ENCODE measurements around the gene SH2D1B.

The SH2D1B gene

GRCh38 chr1:162366671-162367070 lies 45.3 kb downstream of the SH2D1B start:
- DNase-seq (ENCODE audit: insufficient read length, low spot score) (no peak), FAIRE-seq (no peak)
- TF ChIP-seq POLR2A (IDR thresholded peaks at IDR 0.05; ENCODE audit: low read depth, low read length) (no peak), POLR2AphosphoS5 (IDR thresholded peaks at IDR 0.05; ENCODE audit: low read depth, low read length) (no peak)

DNA sequence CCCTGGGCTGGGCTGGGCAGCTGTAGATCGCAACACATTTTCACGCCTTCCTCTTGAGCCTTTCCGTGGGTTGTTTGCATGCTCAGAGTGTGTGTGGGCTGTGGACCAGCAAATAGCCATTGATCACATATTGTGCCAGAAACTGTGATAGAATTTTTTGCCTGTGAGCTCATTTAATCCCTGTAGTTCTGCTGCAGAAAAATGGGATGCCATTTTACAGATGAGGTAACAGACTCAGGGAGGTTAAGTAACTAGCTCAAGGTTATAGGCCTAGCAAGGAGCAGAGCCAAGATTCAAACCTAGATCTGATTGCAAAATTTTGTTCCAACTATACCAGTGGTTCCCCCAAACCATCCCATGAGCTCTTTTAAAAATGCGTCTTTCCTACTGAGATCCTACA lies 45.8 kb downstream of the SH2D1B start:
- DNase-seq (ENCODE audit: insufficient read length, low spot score), result no peak
- no peak for FAIRE-seq
- TF ChIP-seq POU2F2 (IDR thresholded peaks at IDR 0.05; ENCODE audit: low read depth, low read length) (no peak), PAX5 (IDR thresholded peaks at IDR 0.05; ENCODE audit: insufficient read depth, low read length, severe bottlenecking) (no peak), TAF1 (IDR thresholded peaks at IDR 0.05; ENCODE audit: low read depth, low read length) (no peak), SPI1 (IDR thresholded peaks at IDR 0.05; ENCODE audit: low read depth, low read length) (no peak), POLR2AphosphoS5 (IDR thresholded peaks at IDR 0.05; ENCODE audit: low read depth, low read length) (no peak), POLR2A (IDR thresholded peaks at IDR 0.05; ENCODE audit: low read depth, low read length) (no peak)

GRCh38 chr1:162365284-162366020 lies 46.5 kb downstream of the SH2D1B start:
- FAIRE-seq, result no peak
- TF ChIP-seq PAX5 (IDR thresholded peaks at IDR 0.05; ENCODE audit: insufficient read depth, low read length, severe bottlenecking) (no peak), SPI1 (IDR thresholded peaks at IDR 0.05; ENCODE audit: low read depth, low read length) (no peak), TAF1 (IDR thresholded peaks at IDR 0.05; ENCODE audit: low read depth, low read length) (no peak), POLR2AphosphoS5 (IDR thresholded peaks at IDR 0.05; ENCODE audit: low read depth, low read length) (no peak)
- DNase-seq (ENCODE audit: insufficient read length, low spot score), result no peak

DNA sequence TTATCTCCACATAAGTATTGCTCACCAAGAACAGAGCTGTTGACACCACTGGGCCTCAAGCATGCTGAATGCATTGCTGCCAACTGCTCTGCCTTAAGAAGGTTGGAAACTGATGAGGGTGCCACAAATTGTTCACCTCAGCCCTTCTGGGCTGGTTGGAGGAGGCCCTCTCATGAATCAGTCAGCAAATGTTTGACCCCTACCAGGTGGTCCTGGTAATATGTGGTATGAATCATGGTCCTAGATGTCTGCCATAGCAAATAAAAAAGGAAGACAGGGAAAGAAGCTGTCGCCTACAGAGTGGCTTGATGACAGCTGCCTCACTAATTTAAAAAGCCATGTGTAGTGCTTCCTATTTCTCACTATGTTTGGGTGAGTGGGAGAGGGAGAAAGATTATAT lies 47.4 kb downstream of the SH2D1B start:
- no peak for FAIRE-seq

GRCh38 chr1:162363823-162364222 lies 48.1 kb downstream of the SH2D1B start:
- FAIRE-seq (no peak), DNase-seq (ENCODE audit: insufficient read length, low spot score) (no peak)
- TF ChIP-seq POLR2A (IDR thresholded peaks at IDR 0.05; ENCODE audit: low read depth, low read length) (no peak), POU2F2 (IDR thresholded peaks at IDR 0.05; ENCODE audit: low read depth, low read length) (no peak), POLR2AphosphoS5 (IDR thresholded peaks at IDR 0.05; ENCODE audit: low read depth, low read length) (no peak)

More for the DNA sequence above, 47.4 kb downstream of the SH2D1B start:
- TF ChIP-seq POU2F2 (IDR thresholded peaks at IDR 0.05; ENCODE audit: low read depth, low read length) (no peak), POLR2A (IDR thresholded peaks at IDR 0.05; ENCODE audit: low read depth, low read length) (no peak)
- no peak for DNase-seq (ENCODE audit: insufficient read length, low spot score)

DNA sequence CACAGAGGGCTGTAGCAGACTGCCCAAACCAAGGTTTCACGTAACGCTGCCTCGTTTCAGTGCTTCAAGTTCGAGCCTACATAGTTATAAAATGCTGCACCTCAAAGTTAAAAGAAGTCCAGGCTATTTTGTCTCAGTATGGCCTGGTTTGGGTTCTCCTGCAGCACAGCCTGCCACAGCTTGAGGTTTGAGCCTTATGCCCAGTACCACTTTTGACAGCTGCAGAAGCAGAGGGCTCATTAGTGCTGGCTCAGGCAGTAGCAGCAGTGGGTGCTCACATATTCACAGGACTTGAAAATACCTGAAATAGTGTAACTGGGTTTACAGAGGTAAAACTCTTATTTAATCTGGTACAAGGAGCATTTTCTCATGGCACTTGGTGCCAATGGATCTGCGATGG lies 50.6 kb downstream of the SH2D1B start:
- no peak for DNase-seq (ENCODE audit: insufficient read length, low spot score)
- FAIRE-seq, result no peak
- TF ChIP-seq TAF1 (IDR thresholded peaks at IDR 0.05; ENCODE audit: low read depth, low read length), result no peak
- TF ChIP-seq POLR2A (IDR thresholded peaks at IDR 0.05; ENCODE audit: low read depth, low read length), result no peak
- no peak for TF ChIP-seq POU2F2 (IDR thresholded peaks at IDR 0.05; ENCODE audit: low read depth, low read length)
- no peak for TF ChIP-seq POLR2AphosphoS5 (IDR thresholded peaks at IDR 0.05; ENCODE audit: low read depth, low read length)
- no peak for TF ChIP-seq PAX5 (IDR thresholded peaks at IDR 0.05; ENCODE audit: insufficient read depth, low read length, severe bottlenecking)
- TF ChIP-seq SPI1 (IDR thresholded peaks at IDR 0.05; ENCODE audit: low read depth, low read length), result no peak

DNA sequence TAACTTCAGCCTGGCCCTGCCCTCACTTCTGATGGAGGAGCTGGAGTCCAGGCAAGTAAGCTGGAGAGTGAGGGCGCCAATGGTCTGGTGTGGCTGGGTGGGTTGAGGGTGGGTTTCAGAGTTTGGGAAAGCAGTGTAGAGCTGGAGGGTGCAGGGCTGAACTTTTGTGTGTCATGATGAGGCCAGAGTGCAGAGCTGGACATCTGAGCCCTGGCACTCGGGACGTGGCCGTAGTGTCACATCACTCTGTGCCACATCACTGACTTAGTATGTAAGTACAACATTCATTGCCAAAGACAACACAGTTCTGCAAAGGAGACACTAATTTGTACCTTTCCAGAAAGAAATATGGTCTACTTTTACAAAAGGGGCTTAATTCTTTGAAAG lies 51.1 kb downstream of the SH2D1B start:
- no peak for DNase-seq (ENCODE audit: insufficient read length, low spot score)
- FAIRE-seq, result no peak
- TF ChIP-seq TAF1 (IDR thresholded peaks at IDR 0.05; ENCODE audit: low read depth, low read length) (no peak), POLR2AphosphoS5 (IDR thresholded peaks at IDR 0.05; ENCODE audit: low read depth, low read length) (no peak), POLR2A (IDR thresholded peaks at IDR 0.05; ENCODE audit: low read depth, low read length) (no peak), POU2F2 (IDR thresholded peaks at IDR 0.05; ENCODE audit: low read depth, low read length) (no peak), SPI1 (IDR thresholded peaks at IDR 0.05; ENCODE audit: low read depth, low read length) (no peak), PAX5 (IDR thresholded peaks at IDR 0.05; ENCODE audit: insufficient read depth, low read length, severe bottlenecking) (no peak)

GRCh38 chr1:162360237-162360873 lies 51.6 kb downstream of the SH2D1B start:
- no peak for TF ChIP-seq POU2F2 (IDR thresholded peaks at IDR 0.05; ENCODE audit: low read depth, low read length)
- no peak for TF ChIP-seq POLR2AphosphoS5 (IDR thresholded peaks at IDR 0.05; ENCODE audit: low read depth, low read length)
- TF ChIP-seq POLR2A (IDR thresholded peaks at IDR 0.05; ENCODE audit: low read depth, low read length), result no peak
- no peak for TF ChIP-seq SPI1 (IDR thresholded peaks at IDR 0.05; ENCODE audit: low read depth, low read length)
- TF ChIP-seq TAF1 (IDR thresholded peaks at IDR 0.05; ENCODE audit: low read depth, low read length), result no peak
- TF ChIP-seq PAX5 (IDR thresholded peaks at IDR 0.05; ENCODE audit: insufficient read depth, low read length, severe bottlenecking), result no peak
- DNase-seq (ENCODE audit: insufficient read length, low spot score), result no peak
- FAIRE-seq, result no peak

GRCh38 chr1:162359523-162360236 lies 52.3 kb downstream of the SH2D1B start:
- peak; percentile 31 for FAIRE-seq
- DNase-seq (ENCODE audit: insufficient read length, low spot score), result no peak
- TF ChIP-seq PAX5 (IDR thresholded peaks at IDR 0.05; ENCODE audit: insufficient read depth, low read length, severe bottlenecking), result no peak

GRCh38 chr1:162358928-162359327 lies 53.0 kb downstream of the SH2D1B start:
- FAIRE-seq (no peak), DNase-seq (ENCODE audit: insufficient read length, low spot score) (no peak)
- TF ChIP-seq POLR2A (IDR thresholded peaks at IDR 0.05; ENCODE audit: low read depth, low read length), result no peak
- TF ChIP-seq SPI1 (IDR thresholded peaks at IDR 0.05; ENCODE audit: low read depth, low read length), result no peak
- TF ChIP-seq POU2F2 (IDR thresholded peaks at IDR 0.05; ENCODE audit: low read depth, low read length), result no peak
- TF ChIP-seq TAF1 (IDR thresholded peaks at IDR 0.05; ENCODE audit: low read depth, low read length), result no peak
- TF ChIP-seq POLR2AphosphoS5 (IDR thresholded peaks at IDR 0.05; ENCODE audit: low read depth, low read length), result no peak
- TF ChIP-seq PAX5 (IDR thresholded peaks at IDR 0.05; ENCODE audit: insufficient read depth, low read length, severe bottlenecking), result no peak

Data from GM12891 (cell line).